ENCODE data around the gene SULT1C2. TPM values are rescaled to one million over a fixed set of nuclear protein-coding genes. Genes with fewer than 3 reads are reported as not detected.

SULT1C2 gene
- total RNA-seq, 1 donor from 2014 or later, result 4.3 TPM

DNA sequence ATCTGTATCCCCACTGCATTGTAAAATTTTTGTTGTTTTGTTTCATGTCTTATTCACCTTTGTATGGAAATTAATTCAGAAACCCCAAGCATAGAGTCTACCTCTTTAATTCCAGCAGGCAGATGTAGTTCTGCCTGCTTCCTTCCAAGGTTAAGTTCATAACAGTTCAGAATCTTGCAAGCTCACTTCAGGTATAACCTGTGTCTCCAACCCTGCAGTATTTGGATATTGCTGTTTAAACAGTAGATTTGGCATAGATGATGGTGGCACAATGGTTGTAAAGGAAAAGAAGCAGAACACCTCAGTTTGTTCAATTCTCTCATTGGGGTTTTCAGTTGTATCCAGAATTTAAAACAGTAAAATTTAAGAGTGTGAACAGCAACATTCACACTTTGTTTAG, 21.2 kb downstream of the SULT1C2 start:
- H3K4me3 ChIP-seq (ENCODE audit: low read depth, low read length), result no peak overlapping the region
- no peak for DNase-seq (ENCODE audit: low read depth)
- TF ChIP-seq, protein P1, sequence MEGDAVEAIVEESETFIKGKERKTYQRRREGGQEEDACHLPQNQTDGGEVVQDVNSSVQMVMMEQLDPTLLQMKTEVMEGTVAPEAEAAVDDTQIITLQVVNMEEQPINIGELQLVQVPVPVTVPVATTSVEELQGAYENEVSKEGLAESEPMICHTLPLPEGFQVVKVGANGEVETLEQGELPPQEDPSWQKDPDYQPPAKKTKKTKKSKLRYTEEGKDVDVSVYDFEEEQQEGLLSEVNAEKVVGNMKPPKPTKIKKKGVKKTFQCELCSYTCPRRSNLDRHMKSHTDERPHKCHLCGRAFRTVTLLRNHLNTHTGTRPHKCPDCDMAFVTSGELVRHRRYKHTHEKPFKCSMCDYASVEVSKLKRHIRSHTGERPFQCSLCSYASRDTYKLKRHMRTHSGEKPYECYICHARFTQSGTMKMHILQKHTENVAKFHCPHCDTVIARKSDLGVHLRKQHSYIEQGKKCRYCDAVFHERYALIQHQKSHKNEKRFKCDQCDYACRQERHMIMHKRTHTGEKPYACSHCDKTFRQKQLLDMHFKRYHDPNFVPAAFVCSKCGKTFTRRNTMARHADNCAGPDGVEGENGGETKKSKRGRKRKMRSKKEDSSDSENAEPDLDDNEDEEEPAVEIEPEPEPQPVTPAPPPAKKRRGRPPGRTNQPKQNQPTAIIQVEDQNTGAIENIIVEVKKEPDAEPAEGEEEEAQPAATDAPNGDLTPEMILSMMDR (conservative IDR thresholded peaks at IDR 0.05; ENCODE audit: low read depth, low read length), result no peak

DNA sequence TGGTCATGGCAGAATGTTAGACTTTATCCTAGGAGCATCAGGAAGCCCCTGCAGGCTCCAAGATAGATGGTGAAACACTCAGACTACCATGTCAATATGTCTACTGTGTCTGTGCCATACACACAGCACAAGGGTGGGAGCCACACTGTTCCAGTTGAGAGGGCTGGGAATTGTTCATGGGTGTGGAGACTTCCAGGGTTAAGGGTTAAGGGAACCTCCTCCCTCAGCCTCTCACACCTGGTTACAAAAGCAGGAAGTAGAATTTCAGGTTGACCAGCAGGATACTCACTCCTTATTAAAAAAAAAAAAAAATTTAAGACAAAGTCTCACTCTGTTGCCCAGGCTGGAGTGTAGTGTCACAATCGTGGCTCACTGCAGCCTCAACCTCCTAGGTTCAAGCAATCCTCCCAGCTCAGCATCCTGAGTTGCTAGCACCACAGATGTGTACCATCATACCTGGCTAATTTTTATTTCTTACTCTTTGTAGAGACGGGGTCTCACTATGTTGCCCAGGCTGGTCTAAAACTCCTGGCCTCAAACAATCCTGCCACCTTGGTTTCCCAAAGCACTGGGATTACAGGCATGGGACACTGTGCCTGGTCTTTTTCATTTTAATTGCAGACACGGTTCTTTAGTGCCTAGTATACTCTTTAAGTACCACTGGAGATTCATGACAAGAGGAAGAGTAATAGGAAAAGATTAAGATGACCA, 26.0 kb downstream of the SULT1C2 start:
- TF ChIP-seq, protein P1 (conservative IDR thresholded peaks at IDR 0.05; ENCODE audit: low read depth, low read length), result no peak
- H3K4me3 ChIP-seq (ENCODE audit: low read depth, low read length), result no peak overlapping the region
- DNase-seq (ENCODE audit: low read depth), result no peak

DNA sequence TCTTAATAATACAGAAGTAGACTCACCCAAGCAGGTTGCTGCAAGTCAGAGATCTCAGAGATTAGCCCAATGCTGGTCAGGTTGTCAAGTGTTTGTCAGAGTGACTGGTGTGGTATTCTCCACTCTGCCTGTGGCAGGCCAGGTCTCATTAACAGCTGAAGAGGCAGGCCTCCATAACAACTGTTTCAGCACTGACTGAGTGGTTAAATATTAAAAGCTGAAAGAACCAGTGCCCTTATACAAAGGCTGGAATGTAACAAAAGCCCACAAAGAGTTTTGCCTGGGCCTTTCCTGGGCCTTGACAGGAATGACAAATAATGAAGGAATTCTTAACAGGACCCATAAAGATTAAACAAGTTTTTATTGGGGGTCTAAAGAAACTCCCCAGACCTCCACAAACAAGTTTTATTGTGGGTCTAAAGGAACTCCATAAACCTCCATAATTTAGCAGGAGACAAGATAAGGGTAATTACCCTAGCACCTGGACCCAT, 26.8 kb downstream of the SULT1C2 start:
- peak; percentile 70 for DNase-seq (ENCODE audit: low read depth)
- no peak overlapping the region for H3K4me3 ChIP-seq (ENCODE audit: low read depth, low read length)
- TF ChIP-seq, protein P1 (conservative IDR thresholded peaks at IDR 0.05; ENCODE audit: low read depth, low read length), result no peak

DNA sequence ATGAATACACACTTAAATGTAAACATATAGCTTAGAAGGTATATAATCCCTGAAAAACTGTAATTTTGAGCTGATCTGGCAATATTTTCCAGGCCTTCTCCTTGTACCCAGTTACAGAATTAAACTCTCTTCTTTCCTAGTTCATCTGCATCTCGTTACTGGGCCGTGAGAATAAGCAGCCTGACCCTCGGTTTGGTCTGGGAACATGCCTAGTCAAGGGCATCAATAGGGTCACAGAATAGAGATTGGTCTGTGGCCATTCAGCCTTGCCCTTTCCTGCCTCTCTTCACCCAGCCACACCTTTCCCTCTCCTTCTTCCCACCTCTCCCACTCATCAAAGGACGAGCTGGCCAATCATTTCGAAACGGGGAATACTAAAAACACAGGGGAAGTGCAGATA, 27.3 kb downstream of the SULT1C2 start:
- H3K4me3 ChIP-seq (ENCODE audit: low read depth, low read length), result no peak overlapping the region
- DNase-seq (ENCODE audit: low read depth), result no peak
- TF ChIP-seq, protein P1 (conservative IDR thresholded peaks at IDR 0.05; ENCODE audit: low read depth, low read length), result no peak

DNA sequence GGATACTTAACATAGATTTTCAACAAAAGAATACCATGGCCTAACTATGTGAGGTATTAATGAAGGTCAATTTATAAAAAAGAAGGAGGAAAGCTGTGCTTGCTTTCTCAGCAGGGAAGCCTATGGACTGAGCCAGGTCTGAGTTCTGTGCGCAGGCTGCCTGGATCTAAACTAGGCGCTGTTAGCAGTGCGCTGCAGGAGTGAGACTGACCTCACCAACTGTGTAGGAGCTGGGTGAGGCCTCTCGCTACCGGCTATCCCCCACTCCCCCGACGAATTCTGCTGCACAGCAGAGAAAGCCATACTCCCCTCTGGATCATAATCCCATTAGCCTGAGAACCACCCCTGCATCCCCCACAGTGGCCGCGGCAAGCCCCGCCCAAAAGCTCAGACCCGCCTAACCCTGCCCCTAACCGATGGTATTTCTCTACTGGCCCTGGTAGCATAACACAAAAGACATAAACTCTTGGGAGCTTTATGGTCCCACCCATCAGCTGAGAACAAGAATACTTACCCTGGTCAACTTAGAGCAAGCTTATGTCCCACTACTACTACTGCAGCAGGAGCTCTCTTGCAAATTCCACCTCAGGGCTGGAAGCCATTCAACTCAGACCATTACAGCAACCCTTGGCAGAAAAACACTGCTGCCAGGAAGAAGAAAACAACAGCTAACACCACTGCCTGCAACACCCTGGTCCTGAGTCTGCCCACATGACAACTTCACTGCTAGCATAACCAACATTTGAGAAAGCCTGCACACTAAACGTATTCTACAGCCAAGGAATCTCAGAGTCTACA, 28.0 kb downstream of the SULT1C2 start:
- no peak for DNase-seq (ENCODE audit: low read depth)
- H3K4me3 ChIP-seq (ENCODE audit: low read depth, low read length), result no peak overlapping the region
- TF ChIP-seq, protein P1 (conservative IDR thresholded peaks at IDR 0.05; ENCODE audit: low read depth, low read length), result no peak

DNA sequence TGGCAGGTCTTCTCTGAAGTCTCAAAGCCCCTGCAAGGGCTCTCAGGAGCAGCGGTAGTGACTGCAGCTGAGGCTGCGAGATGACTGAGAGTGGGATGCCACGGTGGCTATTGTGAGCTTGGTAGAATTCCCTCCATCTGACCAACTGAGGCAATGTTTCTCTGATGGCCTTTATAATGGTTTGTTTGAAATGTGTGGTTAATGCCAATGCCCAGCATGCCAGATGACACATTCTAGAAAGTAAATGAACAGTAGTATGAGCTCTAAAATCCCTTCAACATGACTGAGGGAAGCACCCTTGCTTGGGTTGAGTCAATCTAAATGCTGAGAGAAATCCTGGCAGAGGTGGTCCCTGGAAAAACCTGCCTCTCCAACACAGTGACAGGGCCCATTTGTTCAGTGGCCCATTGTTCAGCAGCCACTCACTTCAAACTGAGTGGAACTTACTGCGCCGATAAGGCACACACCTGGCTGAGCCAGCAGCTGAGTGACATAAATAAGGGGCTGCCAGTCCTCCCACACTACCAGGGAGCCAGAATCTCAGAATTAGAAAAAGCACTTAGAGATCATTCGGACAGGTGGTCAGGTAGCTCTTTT, 31.7 kb downstream of the SULT1C2 start:
- H3K4me3 ChIP-seq (ENCODE audit: low read depth, low read length), result no peak overlapping the region
- TF ChIP-seq, protein P1 (conservative IDR thresholded peaks at IDR 0.05; ENCODE audit: low read depth, low read length), result no peak
- no peak for DNase-seq (ENCODE audit: low read depth)
